ENCODE data around the gene CARS1. TPM values are rescaled to one million over a fixed set of nuclear protein-coding genes. Genes with fewer than 3 reads are reported as not detected.
A peak's percentile ranks its signal among the peaks of the same experiment; 100 is the strongest.

Gene CARS1
- total RNA-seq, 6 experiments from 2014 or later = 51.2 to 64.3 (median 56.1) TPM

- no peak for DNase-seq
- no peak for TF ChIP-seq CTCF (IDR thresholded peaks at IDR 0.05)
- peaks cover 1% of the 10 kb centered on the region; the same call in 1 of the 2 replicates for H3K27me3 Mint-ChIP-seq (ENCODE audit: insufficient read depth)
- peaks cover 17% of the 10 kb centered on the region; the same call in 1 of the 2 replicates for H3K36me3 Mint-ChIP-seq (ENCODE audit: low read depth)
- H3K4me3 Mint-ChIP-seq = peak overlapping the region; percentile 97
- peak overlapping the region; percentile 92 for H3K27ac Mint-ChIP-seq
- no peaks in the 10 kb centered on the region for H3K9me3 Mint-ChIP-seq
- peaks cover 30% of the 10 kb centered on the region for H3K4me1 Mint-ChIP-seq (ENCODE audit: low read depth)
These were observed 68.2 kb downstream of the CARS1 start for GRCh38 chr11:2989006-2989405.

- no peak for DNase-seq
- Mint-ChIP-seq H3K27ac (peak overlapping the region; percentile 92), H3K4me1 (ENCODE audit: low read depth) (peaks cover 30% of the 10 kb centered on the region), H3K36me3 (ENCODE audit: low read depth) (peaks cover 17% of the 10 kb centered on the region; the same call in 1 of the 2 replicates), H3K9me3 (no peaks in the 10 kb centered on the region), H3K27me3 (ENCODE audit: insufficient read depth) (peaks cover 1% of the 10 kb centered on the region; the same call in 1 of the 2 replicates), H3K4me3 (peak overlapping the region; percentile 97)
- no peak for TF ChIP-seq CTCF (IDR thresholded peaks at IDR 0.05)
These were observed 69.1 kb downstream of the CARS1 start for GRCh38 chr11:2987881-2988861.

- no peaks in the 10 kb centered on the region for H3K27me3 Mint-ChIP-seq (ENCODE audit: insufficient read depth)
- no peak for DNase-seq
- peaks cover 8% of the 10 kb centered on the region; the same call in 1 of the 2 replicates for H3K36me3 Mint-ChIP-seq (ENCODE audit: low read depth)
- H3K9me3 Mint-ChIP-seq = no peaks in the 10 kb centered on the region
- peaks cover 24% of the 10 kb centered on the region for H3K4me1 Mint-ChIP-seq (ENCODE audit: low read depth)
- H3K27ac Mint-ChIP-seq = no peak overlapping the region; the same call in 1 of the 2 replicates
- TF ChIP-seq CTCF (IDR thresholded peaks at IDR 0.05) = no peak
- H3K4me3 Mint-ChIP-seq = no peak overlapping the region
These were observed 73.3 kb downstream of the CARS1 start for GRCh38 chr11:2983908-2984307.

- TF ChIP-seq CTCF (IDR thresholded peaks at IDR 0.05) = no peak
- peaks cover 4% of the 10 kb centered on the region; the same call in 1 of the 2 replicates for H3K36me3 Mint-ChIP-seq (ENCODE audit: low read depth)
- H3K4me1 Mint-ChIP-seq (ENCODE audit: low read depth) = peaks cover 10% of the 10 kb centered on the region
- no peaks in the 10 kb centered on the region for H3K9me3 Mint-ChIP-seq
- DNase-seq = no peak
- no peak overlapping the region for H3K27ac Mint-ChIP-seq
- H3K27me3 Mint-ChIP-seq (ENCODE audit: insufficient read depth) = no peaks in the 10 kb centered on the region
- H3K4me3 Mint-ChIP-seq = no peak overlapping the region
These were observed 75.0 kb downstream of the CARS1 start for GRCh38 chr11:2982214-2982613.

- DNase-seq = no peak
- Mint-ChIP-seq H3K27ac (no peak overlapping the region), H3K4me1 (ENCODE audit: low read depth) (peaks cover 10% of the 10 kb centered on the region)
These were observed 76.1 kb downstream of the CARS1 start for GRCh38 chr11:2981130-2981529.

More at GRCh38 chr11:2981130-2981529, 76.1 kb downstream of the CARS1 start:
- no peak for TF ChIP-seq CTCF (IDR thresholded peaks at IDR 0.05)
- Mint-ChIP-seq H3K36me3 (ENCODE audit: low read depth) (peaks cover 4% of the 10 kb centered on the region; the same call in 1 of the 2 replicates), H3K27me3 (ENCODE audit: insufficient read depth) (no peaks in the 10 kb centered on the region), H3K4me3 (no peak overlapping the region), H3K9me3 (no peaks in the 10 kb centered on the region)
